Measurements from ENCODE around the gene TTN.

TTN gene

DNA sequence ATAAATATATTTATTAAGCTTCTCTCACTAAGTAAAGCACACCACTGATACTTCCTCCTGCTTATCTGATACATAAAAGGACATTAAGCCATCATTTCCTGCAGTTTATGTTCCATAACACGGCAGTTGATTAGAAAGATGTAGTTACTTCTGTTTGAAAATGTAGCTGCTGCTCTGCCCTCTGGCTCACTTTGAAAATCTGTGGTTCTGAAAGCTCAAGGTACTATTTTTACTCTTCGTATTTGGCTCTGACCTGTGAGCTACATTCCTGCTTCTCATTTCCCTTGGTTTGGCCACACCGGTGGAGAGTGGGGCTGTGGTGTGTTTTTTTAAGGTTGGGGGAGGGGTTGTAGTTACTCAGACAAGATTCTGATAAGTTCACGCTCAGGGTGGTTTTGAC is 12.8 kb upstream of the TTN start:
- TF ChIP-seq, protein P1, sequence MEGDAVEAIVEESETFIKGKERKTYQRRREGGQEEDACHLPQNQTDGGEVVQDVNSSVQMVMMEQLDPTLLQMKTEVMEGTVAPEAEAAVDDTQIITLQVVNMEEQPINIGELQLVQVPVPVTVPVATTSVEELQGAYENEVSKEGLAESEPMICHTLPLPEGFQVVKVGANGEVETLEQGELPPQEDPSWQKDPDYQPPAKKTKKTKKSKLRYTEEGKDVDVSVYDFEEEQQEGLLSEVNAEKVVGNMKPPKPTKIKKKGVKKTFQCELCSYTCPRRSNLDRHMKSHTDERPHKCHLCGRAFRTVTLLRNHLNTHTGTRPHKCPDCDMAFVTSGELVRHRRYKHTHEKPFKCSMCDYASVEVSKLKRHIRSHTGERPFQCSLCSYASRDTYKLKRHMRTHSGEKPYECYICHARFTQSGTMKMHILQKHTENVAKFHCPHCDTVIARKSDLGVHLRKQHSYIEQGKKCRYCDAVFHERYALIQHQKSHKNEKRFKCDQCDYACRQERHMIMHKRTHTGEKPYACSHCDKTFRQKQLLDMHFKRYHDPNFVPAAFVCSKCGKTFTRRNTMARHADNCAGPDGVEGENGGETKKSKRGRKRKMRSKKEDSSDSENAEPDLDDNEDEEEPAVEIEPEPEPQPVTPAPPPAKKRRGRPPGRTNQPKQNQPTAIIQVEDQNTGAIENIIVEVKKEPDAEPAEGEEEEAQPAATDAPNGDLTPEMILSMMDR (conservative IDR thresholded peaks at IDR 0.05; ENCODE audit: control insufficient read depth, insufficient read depth, low read depth, low read length) = no peak
- DNase-seq (ENCODE audit: low read depth) = peak; percentile 30

DNA sequence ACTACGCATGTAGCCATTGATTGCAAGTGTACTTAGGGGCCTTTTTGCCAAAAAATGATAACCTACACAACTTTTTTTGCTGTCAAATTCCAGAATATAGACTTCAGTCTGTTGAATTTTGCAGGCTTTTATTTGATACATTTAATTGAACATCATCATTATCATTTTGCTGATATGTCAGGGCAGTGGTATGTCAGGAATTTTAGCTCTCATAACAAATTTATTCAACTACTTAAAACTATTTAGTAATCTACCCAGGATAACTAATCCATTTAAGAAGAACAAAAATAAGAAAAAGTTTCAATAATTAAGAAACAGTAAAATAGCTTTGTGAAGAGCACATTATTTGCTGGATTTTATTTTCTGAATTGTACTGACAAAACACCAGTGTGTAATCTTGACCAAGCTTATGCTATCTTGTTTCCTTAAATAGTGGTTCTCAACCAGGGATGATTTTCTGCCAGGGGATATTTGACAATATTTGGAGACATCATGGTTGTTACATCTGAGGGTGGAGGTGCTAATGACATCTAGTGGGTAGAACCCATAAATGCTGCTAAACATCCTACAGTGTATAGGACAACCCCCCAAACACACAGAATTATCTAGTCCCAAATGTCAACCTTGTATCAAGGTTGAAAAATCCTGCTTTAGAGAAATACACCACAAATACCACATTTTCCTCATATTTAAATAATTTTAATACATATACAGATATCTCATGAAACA is 12.1 kb upstream of the TTN start:
- TF ChIP-seq, protein P1 (conservative IDR thresholded peaks at IDR 0.05; ENCODE audit: control insufficient read depth, insufficient read depth, low read depth, low read length) = no peak
- no peak overlapping the region for H3K4me3 ChIP-seq (ENCODE audit: control insufficient read depth, low read depth, low read length)
- no peak for DNase-seq (ENCODE audit: low read depth)

More for the DNA sequence above, 12.8 kb upstream of the TTN start:
- H3K4me3 ChIP-seq (ENCODE audit: control insufficient read depth, low read depth, low read length) = no peak overlapping the region

DNA sequence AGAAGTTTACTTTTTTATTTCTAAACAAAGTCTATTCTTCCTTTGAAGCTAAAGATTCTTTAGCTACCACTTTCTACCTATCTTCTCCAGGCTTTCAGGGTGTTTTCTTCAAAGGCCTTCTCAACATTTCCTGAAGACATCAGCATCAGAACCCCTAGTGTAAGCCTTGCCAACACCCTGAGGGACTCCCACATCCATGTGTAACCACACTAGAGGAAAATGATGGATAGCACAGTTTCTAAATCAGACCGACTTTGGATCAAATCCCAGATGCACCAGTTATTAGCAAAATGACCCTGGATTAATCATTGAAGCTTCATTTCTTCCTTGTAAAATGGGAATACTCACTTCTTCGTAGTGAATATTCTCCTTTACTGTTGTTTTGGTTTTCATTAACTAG is 4.7 kb upstream of the TTN start:
- no peak overlapping the region for H3K4me3 ChIP-seq (ENCODE audit: control insufficient read depth, low read depth, low read length)
- TF ChIP-seq, protein P1 (conservative IDR thresholded peaks at IDR 0.05; ENCODE audit: control insufficient read depth, insufficient read depth, low read depth, low read length) = no peak
- DNase-seq (ENCODE audit: low read depth) = peak; percentile 24

DNA sequence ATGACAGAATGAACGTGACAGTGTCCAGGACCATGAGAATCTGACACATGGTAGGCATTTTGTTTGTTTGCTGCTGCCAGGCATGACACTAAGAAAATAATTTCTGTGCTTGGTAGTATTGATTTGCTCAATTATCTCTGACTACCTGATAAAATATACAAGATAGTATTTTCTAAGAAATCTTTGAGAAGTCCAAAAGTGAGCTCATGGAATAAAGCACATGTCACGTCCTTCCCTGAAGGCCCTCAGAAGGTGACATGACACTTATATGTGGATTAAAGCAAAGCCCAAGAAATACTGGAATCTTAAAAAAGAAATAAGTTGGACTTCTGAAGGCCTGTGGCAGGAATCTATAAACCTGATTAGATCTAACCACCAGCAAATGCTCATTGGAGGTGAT is 3.8 kb upstream of the TTN start:
- TF ChIP-seq, protein P1 (conservative IDR thresholded peaks at IDR 0.05; ENCODE audit: control insufficient read depth, insufficient read depth, low read depth, low read length) = no peak
- no peak for DNase-seq (ENCODE audit: low read depth)
- H3K4me3 ChIP-seq (ENCODE audit: control insufficient read depth, low read depth, low read length) = no peak overlapping the region

DNA sequence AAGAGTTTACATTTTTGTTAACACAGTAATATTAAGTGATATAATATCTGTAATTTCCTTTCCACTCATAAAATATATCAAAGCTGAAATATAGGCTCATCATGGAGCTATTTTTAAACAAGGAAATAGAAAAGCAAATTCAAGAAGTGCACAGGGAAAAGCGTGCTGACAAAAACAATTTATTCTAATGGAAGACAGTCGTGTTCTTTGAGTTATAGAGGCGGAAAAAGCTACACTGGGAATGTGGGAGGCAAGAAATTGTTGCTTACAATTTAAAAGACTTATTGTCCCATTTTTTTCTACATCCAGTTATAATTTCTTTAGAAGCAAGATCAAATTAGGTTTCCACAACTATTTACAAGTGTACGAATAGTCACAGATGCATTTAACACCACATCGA is 3.2 kb upstream of the TTN start:
- TF ChIP-seq, protein P1 (conservative IDR thresholded peaks at IDR 0.05; ENCODE audit: control insufficient read depth, insufficient read depth, low read depth, low read length) = no peak
- no peak for DNase-seq (ENCODE audit: low read depth)
- no peak overlapping the region for H3K4me3 ChIP-seq (ENCODE audit: control insufficient read depth, low read depth, low read length)

DNA sequence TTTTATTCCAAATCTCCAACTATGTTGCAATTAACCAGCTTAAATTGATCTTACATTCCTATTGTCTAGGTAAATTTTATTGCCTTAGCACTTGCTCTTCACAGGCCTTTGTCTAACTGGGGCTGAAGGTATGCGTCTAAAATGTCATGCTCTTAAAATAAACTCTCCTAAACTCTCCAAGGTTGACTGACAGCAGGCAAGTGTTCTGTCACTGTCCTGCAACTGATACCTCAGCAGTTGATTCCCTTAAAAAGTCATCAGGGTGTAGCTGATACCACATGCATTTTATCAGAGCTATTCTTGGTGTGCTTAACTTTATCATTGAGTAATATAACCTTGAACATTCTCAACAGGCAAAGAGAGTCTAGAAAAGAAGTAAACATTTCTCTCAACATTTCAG is 680 bp downstream of the TTN start:
- DNase-seq (ENCODE audit: low read depth) = no peak
- H3K4me3 ChIP-seq (ENCODE audit: control insufficient read depth, low read depth, low read length) = no peak overlapping the region
- TF ChIP-seq, protein P1 (conservative IDR thresholded peaks at IDR 0.05; ENCODE audit: control insufficient read depth, insufficient read depth, low read depth, low read length) = no peak

Measured in fibroblast of mammary gland (primary cell).